ENCODE measurements around the gene MYL10.

MYL10 gene

DNA sequence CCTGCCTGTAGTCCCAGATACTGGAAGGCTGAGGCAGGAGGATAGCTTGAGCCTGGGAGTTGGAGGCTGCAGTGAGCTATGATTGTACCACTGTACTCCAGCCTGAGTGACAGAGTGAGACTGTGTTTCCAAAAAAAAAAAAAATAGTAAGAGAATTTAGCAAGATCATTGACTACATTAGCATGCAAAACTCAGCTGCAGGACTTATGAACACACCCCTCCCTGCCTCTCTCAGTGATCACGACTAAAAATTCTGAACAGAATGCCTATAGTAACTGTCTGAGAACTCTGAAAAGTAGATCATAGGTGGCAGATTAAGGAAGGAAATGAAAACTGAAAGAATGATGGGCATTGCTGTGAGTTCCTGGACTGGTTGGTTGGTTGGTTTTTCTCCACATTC lies 50.5 kb downstream of the MYL10 start:
- H3K27ac ChIP-seq (ENCODE audit: low read depth, low read length) = no peak overlapping the region
- peaks cover 4% of the 10 kb centered on the region; the same call in 1 of the 2 replicates for H3K27me3 ChIP-seq (ENCODE audit: control insufficient read depth, low read length)
- H3K4me1 ChIP-seq (ENCODE audit: control insufficient read depth, low read length) = peaks cover 13% of the 10 kb centered on the region
- no peaks in the 10 kb centered on the region for H3F3A ChIP-seq (ENCODE audit: control insufficient read depth, insufficient read depth)
- H3K36me3 ChIP-seq (ENCODE audit: control insufficient read depth, low read length) = no peaks in the 10 kb centered on the region
- H3K4me3 ChIP-seq (ENCODE audit: low read length) = no peak overlapping the region
- TF ChIP-seq, protein P1, sequence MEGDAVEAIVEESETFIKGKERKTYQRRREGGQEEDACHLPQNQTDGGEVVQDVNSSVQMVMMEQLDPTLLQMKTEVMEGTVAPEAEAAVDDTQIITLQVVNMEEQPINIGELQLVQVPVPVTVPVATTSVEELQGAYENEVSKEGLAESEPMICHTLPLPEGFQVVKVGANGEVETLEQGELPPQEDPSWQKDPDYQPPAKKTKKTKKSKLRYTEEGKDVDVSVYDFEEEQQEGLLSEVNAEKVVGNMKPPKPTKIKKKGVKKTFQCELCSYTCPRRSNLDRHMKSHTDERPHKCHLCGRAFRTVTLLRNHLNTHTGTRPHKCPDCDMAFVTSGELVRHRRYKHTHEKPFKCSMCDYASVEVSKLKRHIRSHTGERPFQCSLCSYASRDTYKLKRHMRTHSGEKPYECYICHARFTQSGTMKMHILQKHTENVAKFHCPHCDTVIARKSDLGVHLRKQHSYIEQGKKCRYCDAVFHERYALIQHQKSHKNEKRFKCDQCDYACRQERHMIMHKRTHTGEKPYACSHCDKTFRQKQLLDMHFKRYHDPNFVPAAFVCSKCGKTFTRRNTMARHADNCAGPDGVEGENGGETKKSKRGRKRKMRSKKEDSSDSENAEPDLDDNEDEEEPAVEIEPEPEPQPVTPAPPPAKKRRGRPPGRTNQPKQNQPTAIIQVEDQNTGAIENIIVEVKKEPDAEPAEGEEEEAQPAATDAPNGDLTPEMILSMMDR (IDR thresholded peaks at IDR 0.05; ENCODE audit: low read depth, low read length, poor library complexity, severe bottlenecking) = no peak
- no peak for TF ChIP-seq EZH2phosphoT487 (IDR thresholded peaks at IDR 0.05; ENCODE audit: borderline replicate concordance, low read length)
- H4K20me1 ChIP-seq (ENCODE audit: control insufficient read depth, insufficient read depth, low read depth, low read length) = no peaks in the 10 kb centered on the region
- peaks cover 11% of the 10 kb centered on the region for H3K9me3 ChIP-seq (ENCODE audit: control insufficient read depth, insufficient read depth, low read length)
- no peak overlapping the region for H3K4me2 ChIP-seq (ENCODE audit: low read length)
- no peaks in the 10 kb centered on the region for H3K79me2 ChIP-seq (ENCODE audit: control insufficient read depth, low read length)
- no peaks in the 10 kb centered on the region for H3K9me2 ChIP-seq (replicated peaks; ENCODE audit: control insufficient read depth, low read length)

DNA sequence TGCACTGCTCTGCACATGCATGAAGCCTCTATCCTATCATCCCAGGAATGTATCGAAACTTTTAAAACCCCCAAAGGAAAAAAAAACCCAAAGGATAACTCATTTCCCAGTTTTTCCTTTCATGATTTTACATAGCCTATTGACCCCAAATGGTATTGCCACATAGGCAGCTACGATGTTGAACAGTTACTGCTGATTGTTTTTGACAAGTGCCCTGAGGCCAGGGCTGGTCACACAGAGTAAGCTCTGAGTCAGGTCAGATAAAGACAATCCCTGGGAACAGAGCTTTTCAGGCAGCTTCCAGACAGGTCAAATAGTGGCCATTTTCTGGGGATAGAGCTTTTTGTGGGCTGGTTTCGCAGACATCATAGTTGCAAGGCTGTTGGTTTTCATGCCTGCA lies 52.1 kb downstream of the MYL10 start:
- Histone ChIP-seq H3F3A (ENCODE audit: control insufficient read depth, insufficient read depth) (no peaks in the 10 kb centered on the region), H4K20me1 (ENCODE audit: control insufficient read depth, insufficient read depth, low read depth, low read length) (no peaks in the 10 kb centered on the region), H3K36me3 (ENCODE audit: control insufficient read depth, low read length) (no peaks in the 10 kb centered on the region), H3K9me3 (ENCODE audit: control insufficient read depth, insufficient read depth, low read length) (peaks cover 17% of the 10 kb centered on the region), H3K79me2 (ENCODE audit: control insufficient read depth, low read length) (no peaks in the 10 kb centered on the region), H3K4me2 (ENCODE audit: low read length) (no peak overlapping the region), H3K4me1 (ENCODE audit: control insufficient read depth, low read length) (peaks cover 13% of the 10 kb centered on the region), H3K27ac (ENCODE audit: low read depth, low read length) (no peak overlapping the region), H3K27me3 (ENCODE audit: control insufficient read depth, low read length) (peaks cover 2% of the 10 kb centered on the region; the same call in 1 of the 2 replicates), H3K4me3 (ENCODE audit: low read length) (no peak overlapping the region), H3K9me2 (replicated peaks; ENCODE audit: control insufficient read depth, low read length) (no peaks in the 10 kb centered on the region)
- TF ChIP-seq, protein P1 (IDR thresholded peaks at IDR 0.05; ENCODE audit: low read depth, low read length, poor library complexity, severe bottlenecking) = no peak
- no peak for TF ChIP-seq EZH2phosphoT487 (IDR thresholded peaks at IDR 0.05; ENCODE audit: borderline replicate concordance, low read length)

DNA sequence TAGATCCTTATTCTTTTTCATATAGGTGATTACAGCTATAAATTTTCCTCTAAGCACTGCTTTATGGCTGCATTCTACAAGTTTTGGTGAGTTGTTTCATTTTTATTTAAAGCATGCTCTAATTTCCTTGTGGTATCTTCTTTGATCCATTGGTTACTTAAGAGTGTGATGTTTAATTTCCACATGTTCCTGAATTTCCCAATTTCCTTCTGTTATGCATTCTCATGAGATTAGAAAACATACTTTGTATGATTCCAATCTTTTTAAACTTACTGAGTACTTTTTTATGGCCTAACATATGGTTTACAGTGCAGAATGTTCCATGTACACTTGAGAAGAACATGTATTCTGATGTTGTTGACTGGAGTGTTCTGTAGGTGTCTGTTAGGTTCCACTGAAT lies 53.4 kb downstream of the MYL10 start:
- Histone ChIP-seq H3K36me3 (ENCODE audit: control insufficient read depth, low read length) (no peaks in the 10 kb centered on the region), H3K79me2 (ENCODE audit: control insufficient read depth, low read length) (no peaks in the 10 kb centered on the region), H3K27ac (ENCODE audit: low read depth, low read length) (no peak overlapping the region), H3K4me2 (ENCODE audit: low read length) (peak overlapping the region; percentile 43), H3F3A (ENCODE audit: control insufficient read depth, insufficient read depth) (no peaks in the 10 kb centered on the region), H3K9me2 (replicated peaks; ENCODE audit: control insufficient read depth, low read length) (no peaks in the 10 kb centered on the region), H3K27me3 (ENCODE audit: control insufficient read depth, low read length) (peaks cover 10% of the 10 kb centered on the region; the same call in 1 of the 2 replicates), H3K4me1 (ENCODE audit: control insufficient read depth, low read length) (peaks cover 13% of the 10 kb centered on the region), H3K9me3 (ENCODE audit: control insufficient read depth, insufficient read depth, low read length) (peaks cover 20% of the 10 kb centered on the region), H3K4me3 (ENCODE audit: low read length) (peak overlapping the region; percentile 25), H4K20me1 (ENCODE audit: control insufficient read depth, insufficient read depth, low read depth, low read length) (no peaks in the 10 kb centered on the region)
- TF ChIP-seq EZH2phosphoT487 (IDR thresholded peaks at IDR 0.05; ENCODE audit: borderline replicate concordance, low read length) = no peak
- TF ChIP-seq, protein P1 (IDR thresholded peaks at IDR 0.05; ENCODE audit: low read depth, low read length, poor library complexity, severe bottlenecking) = no peak
